Measurements from ENCODE around the gene PVR. TPM values are rescaled to one million over a fixed set of nuclear protein-coding genes. Genes with fewer than 3 reads are reported as not detected.
"Not testable (repeated sequence)": the region's sequence is repeated elsewhere in the genome, so short reads cannot be mapped to it uniquely, and the experiment has no call there.

The PVR gene
- total RNA-seq, 1 donor from 2014 or later, result 15.7 TPM

GRCh38 chr19:44703336-44704078, 59.8 kb downstream of the PVR start:
- no peak overlapping the region for H3K4me3 ChIP-seq (ENCODE audit: low read length in 3 of 3)
- no peak overlapping the region for H3K27ac ChIP-seq (ENCODE audit: low read depth, low read length)
- no peaks in the 10 kb centered on the region for H3K9me3 ChIP-seq (ENCODE audit: control insufficient read depth in 3 of 3, low read length in 3 of 3)
- peaks cover 0 to 4% (median 0%) of the 10 kb centered on the region in 3 donors for H3K27me3 ChIP-seq (ENCODE audit: control insufficient read depth in 3 of 3, insufficient read depth in 3 of 3, low read length in 3 of 3)
- H3K4me1 ChIP-seq (ENCODE audit: control insufficient read depth in 3 of 3, insufficient read depth in 3 of 3, low read length in 3 of 3), result peaks cover 0 to 11% (median 6%) of the 10 kb centered on the region in 3 donors
- no peaks in the 10 kb centered on the region for H3K36me3 ChIP-seq (ENCODE audit: control insufficient read depth in 3 of 3, insufficient read depth in 3 of 3, low read length in 3 of 3)
- no peak overlapping the region for H3K9ac ChIP-seq (ENCODE audit: low read depth in 1 of 3, low read length in 3 of 3)

DNA sequence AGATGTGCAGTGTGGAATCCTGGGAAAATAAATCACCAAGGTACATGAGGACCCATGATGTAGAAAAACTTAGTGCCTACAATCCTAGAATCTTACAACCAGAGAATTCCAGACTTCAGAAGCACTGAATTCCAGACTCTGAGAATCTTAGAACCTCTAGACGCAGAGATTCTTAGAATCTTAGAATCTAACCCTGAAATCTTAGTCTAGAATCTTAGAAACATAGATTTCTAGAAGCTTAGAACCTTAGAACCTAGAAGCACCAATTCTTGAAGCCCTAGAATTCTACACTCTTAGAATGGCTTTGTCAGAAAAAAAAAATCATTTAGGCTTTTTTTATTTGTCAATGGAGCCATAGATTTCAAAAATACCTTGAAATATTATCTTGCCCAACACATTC, 61.3 kb downstream of the PVR start:
- H3K4me1 ChIP-seq (ENCODE audit: control insufficient read depth in 3 of 3, insufficient read depth in 3 of 3, low read length in 3 of 3), result peaks cover 0 to 11% (median 6%) of the 10 kb centered on the region in 3 donors
- H3K9ac ChIP-seq (ENCODE audit: low read depth in 1 of 3, low read length in 3 of 3), result no peak overlapping the region
- H3K27me3 ChIP-seq (ENCODE audit: control insufficient read depth in 3 of 3, insufficient read depth in 3 of 3, low read length in 3 of 3), result peaks cover 0 to 4% (median 0%) of the 10 kb centered on the region in 3 donors
- H3K4me3 ChIP-seq (ENCODE audit: low read length in 3 of 3), result no peak overlapping the region
- H3K36me3 ChIP-seq (ENCODE audit: control insufficient read depth in 3 of 3, insufficient read depth in 3 of 3, low read length in 3 of 3), result no peaks in the 10 kb centered on the region
- no peaks in the 10 kb centered on the region for H3K9me3 ChIP-seq (ENCODE audit: control insufficient read depth in 3 of 3, low read length in 3 of 3)
- H3K27ac ChIP-seq (ENCODE audit: low read depth, low read length), result no peak overlapping the region

- H3K27me3 ChIP-seq (ENCODE audit: control insufficient read depth in 3 of 3, insufficient read depth in 3 of 3, low read length in 3 of 3), result peaks cover 0 to 4% (median 0%) of the 10 kb centered on the region in 3 donors
- H3K36me3 ChIP-seq (ENCODE audit: control insufficient read depth in 3 of 3, insufficient read depth in 3 of 3, low read length in 3 of 3), result no peaks in the 10 kb centered on the region
- peaks cover 0 to 11% (median 6%) of the 10 kb centered on the region in 3 donors for H3K4me1 ChIP-seq (ENCODE audit: control insufficient read depth in 3 of 3, insufficient read depth in 3 of 3, low read length in 3 of 3)
- H3K9ac ChIP-seq (ENCODE audit: low read depth in 1 of 3, low read length in 3 of 3), result no peak overlapping the region
- no peak overlapping the region for H3K27ac ChIP-seq (ENCODE audit: low read depth, low read length)
- H3K9me3 ChIP-seq (ENCODE audit: control insufficient read depth in 3 of 3, low read length in 3 of 3), result no peaks in the 10 kb centered on the region
- H3K4me3 ChIP-seq (ENCODE audit: low read length in 3 of 3), result no peak overlapping the region
Observed at GRCh38 chr19:44705502-44706010, 61.8 kb downstream of the PVR start.

- no peak overlapping the region for H3K4me3 ChIP-seq (ENCODE audit: low read length in 3 of 3)
- H3K9ac ChIP-seq (ENCODE audit: low read depth in 1 of 3, low read length in 3 of 3), result no peak overlapping the region
- H3K4me1 ChIP-seq (ENCODE audit: control insufficient read depth in 3 of 3, insufficient read depth in 3 of 3, low read length in 3 of 3), result peaks cover 0 to 11% (median 6%) of the 10 kb centered on the region in 3 donors
- no peak overlapping the region for H3K27ac ChIP-seq (ENCODE audit: low read depth, low read length)
- H3K36me3 ChIP-seq (ENCODE audit: control insufficient read depth in 3 of 3, insufficient read depth in 3 of 3, low read length in 3 of 3), result no peaks in the 10 kb centered on the region
- no peaks in the 10 kb centered on the region for H3K9me3 ChIP-seq (ENCODE audit: control insufficient read depth in 3 of 3, low read length in 3 of 3)
- H3K27me3 ChIP-seq (ENCODE audit: control insufficient read depth in 3 of 3, insufficient read depth in 3 of 3, low read length in 3 of 3), result peaks cover 0 to 4% (median 0%) of the 10 kb centered on the region in 3 donors
Observed at GRCh38 chr19:44706506-44707236, 63.0 kb downstream of the PVR start.

GRCh38 chr19:44707794-44708193, 64.1 kb downstream of the PVR start:
- Histone ChIP-seq H3K4me1 (ENCODE audit: control insufficient read depth in 3 of 3, insufficient read depth in 3 of 3, low read length in 3 of 3) (peaks cover 0 to 11% (median 6%) of the 10 kb centered on the region in 3 donors), H3K27ac (ENCODE audit: low read depth, low read length) (no peak overlapping the region), H3K4me3 (ENCODE audit: low read length in 3 of 3) (no peak overlapping the region), H3K9ac (ENCODE audit: low read depth in 1 of 3, low read length in 3 of 3) (no peak overlapping the region), H3K36me3 (ENCODE audit: control insufficient read depth in 3 of 3, insufficient read depth in 3 of 3, low read length in 3 of 3) (no peaks in the 10 kb centered on the region), H3K27me3 (ENCODE audit: control insufficient read depth in 3 of 3, insufficient read depth in 3 of 3, low read length in 3 of 3) (peaks cover 0 to under 1% (median 0%) of the 10 kb centered on the region in 3 donors), H3K9me3 (ENCODE audit: control insufficient read depth in 3 of 3, low read length in 3 of 3) (no peaks in the 10 kb centered on the region)

- peaks cover 0 to 11% (median 6%) of the 10 kb centered on the region in 3 donors for H3K4me1 ChIP-seq (ENCODE audit: control insufficient read depth in 3 of 3, insufficient read depth in 3 of 3, low read length in 3 of 3)
- H3K4me3 ChIP-seq (ENCODE audit: low read length in 3 of 3), result no peak overlapping the region
- H3K27ac ChIP-seq (ENCODE audit: low read depth, low read length), result no peak overlapping the region
- no peaks in the 10 kb centered on the region for H3K27me3 ChIP-seq (ENCODE audit: control insufficient read depth in 3 of 3, insufficient read depth in 3 of 3, low read length in 3 of 3)
- H3K9me3 ChIP-seq (ENCODE audit: control insufficient read depth in 3 of 3, low read length in 3 of 3), result no peaks in the 10 kb centered on the region
- H3K36me3 ChIP-seq (ENCODE audit: control insufficient read depth in 3 of 3, insufficient read depth in 3 of 3, low read length in 3 of 3), result no peaks in the 10 kb centered on the region
- no peak overlapping the region for H3K9ac ChIP-seq (ENCODE audit: low read depth in 1 of 3, low read length in 3 of 3)
Observed at GRCh38 chr19:44708940-44709339, 65.2 kb downstream of the PVR start.

GRCh38 chr19:44709434-44710266, 65.9 kb downstream of the PVR start:
- not testable (repeated sequence) for H3K9me3 ChIP-seq (ENCODE audit: control insufficient read depth in 3 of 3, low read length in 3 of 3); H3K36me3 ChIP-seq (ENCODE audit: control insufficient read depth in 3 of 3, insufficient read depth in 3 of 3, low read length in 3 of 3); H3K27me3 ChIP-seq (ENCODE audit: control insufficient read depth in 3 of 3, insufficient read depth in 3 of 3, low read length in 3 of 3)

GRCh38 chr19:44710483-44710882, 66.8 kb downstream of the PVR start:
- Histone ChIP-seq H3K36me3 (ENCODE audit: control insufficient read depth in 3 of 3, insufficient read depth in 3 of 3, low read length in 3 of 3) (no peaks in the 10 kb centered on the region), H3K4me3 (ENCODE audit: low read length in 3 of 3) (no peak overlapping the region), H3K9me3 (ENCODE audit: control insufficient read depth in 3 of 3, low read length in 3 of 3) (no peaks in the 10 kb centered on the region), H3K27me3 (ENCODE audit: control insufficient read depth in 3 of 3, insufficient read depth in 3 of 3, low read length in 3 of 3) (no peaks in the 10 kb centered on the region), H3K4me1 (ENCODE audit: control insufficient read depth in 3 of 3, insufficient read depth in 3 of 3, low read length in 3 of 3) (peaks cover 0 to 9% (median 6%) of the 10 kb centered on the region in 3 donors), H3K9ac (ENCODE audit: low read depth in 1 of 3, low read length in 3 of 3) (no peak overlapping the region), H3K27ac (ENCODE audit: low read depth, low read length) (no peak overlapping the region)

More at GRCh38 chr19:44709434-44710266, 65.9 kb downstream of the PVR start:
- not testable (repeated sequence) for H3K27ac ChIP-seq (ENCODE audit: low read depth, low read length); H3K9ac ChIP-seq (ENCODE audit: low read depth in 1 of 3, low read length in 3 of 3); H3K4me3 ChIP-seq (ENCODE audit: low read length in 3 of 3)
- peaks cover 0 to 11% (median 6%) of the 10 kb centered on the region in 3 donors for H3K4me1 ChIP-seq (ENCODE audit: control insufficient read depth in 3 of 3, insufficient read depth in 3 of 3, low read length in 3 of 3)

- H3K4me3 ChIP-seq (ENCODE audit: low read length in 3 of 3), result no peak overlapping the region
- no peaks in the 10 kb centered on the region for H3K27me3 ChIP-seq (ENCODE audit: control insufficient read depth in 3 of 3, insufficient read depth in 3 of 3, low read length in 3 of 3)
- no peak overlapping the region for H3K27ac ChIP-seq (ENCODE audit: low read depth, low read length)
- no peak overlapping the region for H3K9ac ChIP-seq (ENCODE audit: low read depth in 1 of 3, low read length in 3 of 3)
- H3K9me3 ChIP-seq (ENCODE audit: control insufficient read depth in 3 of 3, low read length in 3 of 3), result no peaks in the 10 kb centered on the region
- no peaks in the 10 kb centered on the region for H3K36me3 ChIP-seq (ENCODE audit: control insufficient read depth in 3 of 3, insufficient read depth in 3 of 3, low read length in 3 of 3)
- no peaks in the 10 kb centered on the region for H3K4me1 ChIP-seq (ENCODE audit: control insufficient read depth in 3 of 3, insufficient read depth in 3 of 3, low read length in 3 of 3)
Observed at GRCh38 chr19:44712864-44713515, 69.3 kb downstream of the PVR start.

All from skeletal muscle tissue (tissue), 4 donors.